K562 (cell line): Measurements from ENCODE around the gene IFT25. TPM values are rescaled to one million over a fixed set of nuclear protein-coding genes. Genes with fewer than 3 reads are reported as not detected.

Experiments
- CAMTA2 ChIP-seq: fragments of 250-450 bp; sonication (Bioruptor Pico); conservative IDR thresholded peaks from 2 replicates; pipeline ENCODE4 v1.5.1; 2022
- CREB1 ChIP-seq, 2 experiments: sonication (generic) in 1 of 2; formaldehyde crosslinking in 1 of 2; IDR thresholded peaks; 2 replicates each; pipeline versions ENCODE4 v1.6.1 to v1.8.0; 2012 to 2022; ENCODE audit warnings: inconsistent platforms in 1 of 2, mild to moderate bottlenecking in 1 of 2, missing genetic modification reagents in 1 of 2, moderate library complexity in 1 of 2
- ESRRB ChIP-seq: fragments of 250-450 bp; sonication (Bioruptor Pico); IDR thresholded peaks from 2 replicates; pipeline ENCODE4 v1.5.0; 2020; ENCODE audit warnings: mild to moderate bottlenecking, moderate library complexity, borderline replicate concordance
- HBP1 ChIP-seq: fragments of 450-650 bp; formaldehyde crosslinking; IDR thresholded peaks from 2 replicates; pipeline ENCODE4 v1.4.0; 2022; ENCODE audit warnings: missing genetic modification characterization
- KLF1 ChIP-seq: fragments of 450-650 bp; IDR thresholded peaks from 2 replicates; pipeline ENCODE4 v1.6.1; 2016; ENCODE audit warnings: missing genetic modification characterization, missing compliant biosample characterization
- PHB2 ChIP-seq: fragments of 450-650 bp; IDR thresholded peaks from 2 replicates; pipeline ENCODE4 v1.6.1; 2017; ENCODE audit warnings: low read depth
- POLR3A ChIP-seq: IDR thresholded peaks from 2 replicates; pipeline ENCODE4 v1.6.1; 2011; ENCODE audit warnings: borderline replicate concordance, mild to moderate bottlenecking, moderate library complexity; ENCODE audit not compliant: insufficient read length, insufficient read depth; ENCODE audit errors: extremely low read depth
- RCOR1 ChIP-seq, 2 experiments: IDR thresholded peaks; 2 replicates each; pipeline ENCODE4 v1.6.1; 2012; ENCODE audit warnings: low read depth in 2 of 2, low read length in 2 of 2, borderline replicate concordance in 1 of 2, improper control_type of control experiment in 1 of 2
- SAFB ChIP-seq: fragments of 200-400 bp; formaldehyde crosslinking; IDR thresholded peaks from 2 replicates; pipeline ENCODE4 v1.6.1; 2017; ENCODE audit warnings: low read depth, low read length, borderline replicate concordance
- SIX5 ChIP-seq, 2 experiments: IDR thresholded peaks; 2 replicates each; pipeline ENCODE4 v1.6.1; 2011; ENCODE audit warnings: low read length in 2 of 2, borderline replicate concordance in 1 of 2, low read depth in 1 of 2, mild to moderate bottlenecking in 1 of 2, moderate library complexity in 1 of 2; ENCODE audit not compliant: insufficient read depth in 1 of 2
- THRB ChIP-seq: fragments of 450-650 bp; formaldehyde crosslinking; conservative IDR thresholded peaks from 2 replicates; pipeline ENCODE4 v1.4.0; 2022; ENCODE audit warnings: mild to moderate bottlenecking, missing genetic modification characterization
- TOE1 ChIP-seq, 2 experiments: fragments of 450-650 bp in 1 of 2; sonication (generic) in 1 of 2; formaldehyde crosslinking in 1 of 2; IDR thresholded peaks; 2 replicates each; pipeline versions ENCODE4 v1.7.1 to v1.8.0; 2016 to 2022; ENCODE audit warnings: borderline replicate concordance in 2 of 2, mild to moderate bottlenecking in 2 of 2, antibody characterized with exemption in 1 of 2, inconsistent platforms in 1 of 2, low read depth in 1 of 2, missing genetic modification reagents in 1 of 2, moderate library complexity in 1 of 2
- ZBTB1 ChIP-seq: sonication (generic); formaldehyde crosslinking; IDR thresholded peaks from 2 replicates; pipeline ENCODE4 v1.8.1; 2023; ENCODE audit warnings: missing genetic modification reagents, low read depth, mild to moderate bottlenecking, borderline replicate concordance
- ZBTB12 ChIP-seq: fragments of 250-450 bp; sonication (Bioruptor Pico); IDR thresholded peaks from 2 replicates; pipeline ENCODE4 v1.4.0; 2020
- ZNF124 ChIP-seq: sonication (generic); formaldehyde crosslinking; IDR thresholded peaks from 2 replicates; pipeline ENCODE4 v1.8.1; 2022; ENCODE audit warnings: missing genetic modification reagents
- ZNF639 ChIP-seq, 2 experiments: fragments of 200-800 bp in 1 of 2; sonication (Bioruptor generic) in 1 of 2; sonication (generic) in 1 of 2; formaldehyde crosslinking in 1 of 2; IDR thresholded peaks in 1 of 2; conservative IDR thresholded peaks in 1 of 2; 2 replicates each; pipeline versions ENCODE4 v1.5.0 to v1.6.1; 2016 to 2020; ENCODE audit warnings: missing compliant biosample characterization in 1 of 2, missing genetic modification characterization in 1 of 2, missing genetic modification reagents in 1 of 2
- ZNF655 ChIP-seq: fragments of 250-450 bp; sonication (Bioruptor Pico); IDR thresholded peaks from 2 replicates; pipeline ENCODE4 v1.5.0; 2021
- polyA plus RNA-seq, 8 experiments: library from polyadenylated mRNA; depleted of rRNA in 4 of 8; stranded (reverse) in 5 of 8; unstranded in 3 of 8; fragments of >200 nt; fragmentation: Nextera tagmentation in 2 of 8; fragmentation: Illumina TruSeq in 1 of 8; extraction: Ambion mirVana in 2 of 8; extraction: Trizol in 1 of 8; gene quantifications; 2 replicates each; pipeline versions ENCODE4 v1.2.1 to v1.2.3, GENCODE V29; 2011 to 2014; ENCODE audit warnings: inconsistent platforms in 1 of 8, missing spikeins in 1 of 8
- total RNA-seq, 7 experiments: library from RNA; depleted of rRNA in 6 of 7; stranded (reverse); fragments of >200 nt in 6 of 7; fragmentation: Illumina TruSeq in 2 of 7; extraction: Trizol in 2 of 7; gene quantifications; 2 replicates each; pipeline versions ENCODE4 v1.2.1 to v1.2.3, GENCODE V29; 2011 to 2021; ENCODE audit warnings: low replicate concordance in 1 of 7

IFT25 gene
- total and polyA plus RNA-seq, 9 of the 15 experiments (the other 6 are each of a cell fraction or from before 2014, with no cell fraction given): 93.6 to 209 (median 167) TPM

GRCh38 chr1:53945433-53946251 lies at the start of gene IFT25 (continued):
- TF ChIP-seq POLR3A (no peak), SAFB (peak; percentile 98), HBP1 (CRISPR knock-in tag) (peak; percentile 74; the same call in 1 of the 2 replicates), RCOR1 (IDR thresholded peaks at IDR 0.05; ENCODE audit: borderline replicate concordance in 1 of 2, low read depth in 2 of 2, low read length in 2 of 2) (no peak; a peak in 1 of 4 replicates), ZNF639 (CRISPR knock-in tag; conservative IDR thresholded peaks at IDR 0.05 in 1 of 2, IDR thresholded peaks at IDR 0.05 in 1 of 2) (peak in 1 of 2 experiments; percentile 98; a peak in 2 of 4 replicates), ZNF124 (CRISPR knock-in tag) (no peak), ZBTB12 (CRISPR knock-in tag) (0 out of 2 replicates have a peak, but pooled peaks have one; percentile 26), KLF1 (tag) (peak; percentile 68; the same call in 1 of the 2 replicates), THRB (CRISPR knock-in tag) (peak; percentile 84; the same call in 1 of the 2 replicates), ZBTB1 (CRISPR knock-in tag) (no peak; the same call in 1 of the 2 replicates), CREB1 (IDR thresholded peaks at IDR 0.05) (no peak; the same call in none of the 2 replicates), CREB1 (CRISPR knock-in tag; IDR thresholded peaks at IDR 0.05) (peak; percentile 59; the same call in 1 of the 2 replicates), CAMTA2 (CRISPR knock-in tag) (0 out of 2 replicates have a peak, but pooled peaks have one; percentile 47), TOE1 (IDR thresholded peaks at IDR 0.05; ENCODE audit: borderline replicate concordance) (no peak; the same call in 1 of the 2 replicates), TOE1 (CRISPR knock-in tag; IDR thresholded peaks at IDR 0.05; ENCODE audit: borderline replicate concordance, low read depth) (no peak), PHB2 (no peak), ZNF655 (no peak), SIX5 (IDR thresholded peaks at IDR 0.05; ENCODE audit: borderline replicate concordance in 1 of 2, insufficient read depth in 1 of 2, low read depth in 1 of 2, low read length in 2 of 2) (no peak), ESRRB (CRISPR knock-in tag) (no peak)
